ENCODE data around the gene CHN2. TPM values are rescaled to one million over a fixed set of nuclear protein-coding genes. Genes with fewer than 3 reads are reported as not detected.

The CHN2 gene
- total RNA-seq, 1 experiment from 2014 or later, result not detected

DNA sequence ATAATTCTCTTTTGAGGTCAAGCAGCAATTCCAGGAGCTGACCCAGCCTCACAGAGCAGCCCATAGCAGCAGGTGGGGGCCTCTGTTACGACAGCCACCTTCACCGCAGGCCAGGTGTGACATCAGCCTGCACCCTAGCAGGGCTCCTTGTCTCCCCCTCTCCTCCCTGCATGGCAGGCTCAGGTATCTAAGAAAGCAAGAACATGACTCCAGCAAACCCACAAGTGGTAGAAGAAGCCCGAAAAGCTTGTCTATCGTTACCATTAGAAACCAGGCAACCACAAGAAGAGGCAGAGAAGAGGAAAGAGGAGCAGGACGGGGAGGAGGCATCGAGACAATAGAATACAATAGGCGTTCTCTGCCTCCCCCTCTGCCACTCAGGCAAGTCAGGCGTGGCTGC, 265.0 kb downstream of the CHN2 start:
- no TSS peak for BruUV-seq (replicated peaks)
- H3F3A ChIP-seq (ENCODE audit: insufficient read depth, low read depth), result no peaks in the 10 kb centered on the region
- intact Hi-C loops (cut with micrococcal nuclease; ENCODE audit: unreplicated experiment), result no loop called here
- H3K4me1 ChIP-seq (replicated peaks; ENCODE audit: insufficient read depth), result 0 out of 2 replicates have a peak, but pooled peaks cover 4% of the 10 kb centered on the region
- TF ChIP-seq EZH2 (IDR thresholded peaks at IDR 0.05; ENCODE audit: low read depth), result no peak
- TF ChIP-seq, protein P1, sequence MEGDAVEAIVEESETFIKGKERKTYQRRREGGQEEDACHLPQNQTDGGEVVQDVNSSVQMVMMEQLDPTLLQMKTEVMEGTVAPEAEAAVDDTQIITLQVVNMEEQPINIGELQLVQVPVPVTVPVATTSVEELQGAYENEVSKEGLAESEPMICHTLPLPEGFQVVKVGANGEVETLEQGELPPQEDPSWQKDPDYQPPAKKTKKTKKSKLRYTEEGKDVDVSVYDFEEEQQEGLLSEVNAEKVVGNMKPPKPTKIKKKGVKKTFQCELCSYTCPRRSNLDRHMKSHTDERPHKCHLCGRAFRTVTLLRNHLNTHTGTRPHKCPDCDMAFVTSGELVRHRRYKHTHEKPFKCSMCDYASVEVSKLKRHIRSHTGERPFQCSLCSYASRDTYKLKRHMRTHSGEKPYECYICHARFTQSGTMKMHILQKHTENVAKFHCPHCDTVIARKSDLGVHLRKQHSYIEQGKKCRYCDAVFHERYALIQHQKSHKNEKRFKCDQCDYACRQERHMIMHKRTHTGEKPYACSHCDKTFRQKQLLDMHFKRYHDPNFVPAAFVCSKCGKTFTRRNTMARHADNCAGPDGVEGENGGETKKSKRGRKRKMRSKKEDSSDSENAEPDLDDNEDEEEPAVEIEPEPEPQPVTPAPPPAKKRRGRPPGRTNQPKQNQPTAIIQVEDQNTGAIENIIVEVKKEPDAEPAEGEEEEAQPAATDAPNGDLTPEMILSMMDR (conservative IDR thresholded peaks at IDR 0.05), result no peak
- H3K4me2 ChIP-seq, result no peak overlapping the region
- no peaks in the 10 kb centered on the region for H3K79me2 ChIP-seq (ENCODE audit: low read depth)
- H3K27ac ChIP-seq, result no peak overlapping the region
- H3K4me3 ChIP-seq, result no peak overlapping the region
- no peaks in the 10 kb centered on the region for H3K9me2 ChIP-seq (ENCODE audit: insufficient read depth)
- ChIA-PET POLR2A (ENCODE audit: unreplicated experiment) (no interaction called here), CTCF (no interaction called here)
- H2AFZ ChIP-seq, result no peak overlapping the region
- no peaks in the 10 kb centered on the region for H3K36me3 ChIP-seq (ENCODE audit: low read depth)
- no peaks in the 10 kb centered on the region for H4K20me1 ChIP-seq (ENCODE audit: insufficient read depth)
- H3K27me3 ChIP-seq (ENCODE audit: insufficient read depth, low read depth), result no peaks in the 10 kb centered on the region; the same call in 1 of the 2 replicates
- no peaks in the 10 kb centered on the region for H3K9me3 ChIP-seq (ENCODE audit: insufficient read depth, low read depth)
- DNase-seq, result no peak

DNA sequence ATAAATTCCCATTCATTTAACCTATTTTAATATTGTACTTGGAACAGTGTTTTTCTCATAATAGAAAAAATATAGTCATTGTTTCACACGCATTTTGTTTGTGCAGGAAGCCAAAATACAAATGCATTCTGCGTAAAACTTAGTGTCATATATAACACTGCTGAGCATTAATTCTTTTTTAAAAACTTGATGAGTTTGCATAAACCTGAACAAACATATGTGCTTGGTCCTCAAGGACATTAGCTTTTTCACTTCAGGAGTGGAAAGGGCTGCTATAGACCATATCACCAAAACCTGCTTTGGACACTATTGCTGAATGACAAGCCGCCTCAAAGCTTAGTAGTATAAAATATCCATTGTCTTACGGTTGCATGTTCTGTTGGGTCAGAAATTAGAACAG, 267.4 kb downstream of the CHN2 start:
- POLR2A ChIA-PET (ENCODE audit: unreplicated experiment), result interaction anchor here (0.6 kb wide), 1 partner anchor 629 kb away, joined by 10 read pairs; no protein-coding TSS in a partner anchor
- H2AFZ ChIP-seq, result no peak overlapping the region
- H3K36me3 ChIP-seq (ENCODE audit: low read depth), result no peaks in the 10 kb centered on the region
- H3K4me2 ChIP-seq, result no peak overlapping the region
- no peak overlapping the region for H3K4me3 ChIP-seq
- no peak for DNase-seq
- H3K27me3 ChIP-seq (ENCODE audit: insufficient read depth, low read depth), result no peaks in the 10 kb centered on the region; the same call in 1 of the 2 replicates
- H3F3A ChIP-seq (ENCODE audit: insufficient read depth, low read depth), result no peaks in the 10 kb centered on the region
- CTCF ChIA-PET, result no interaction called here
- 0 out of 2 replicates have a peak, but pooled peaks cover 4% of the 10 kb centered on the region for H3K4me1 ChIP-seq (replicated peaks; ENCODE audit: insufficient read depth)
- no TSS peak for BruUV-seq (replicated peaks)
- no peak for TF ChIP-seq EZH2 (IDR thresholded peaks at IDR 0.05; ENCODE audit: low read depth)
- TF ChIP-seq, protein P1 (conservative IDR thresholded peaks at IDR 0.05), result no peak
- intact Hi-C loops (cut with micrococcal nuclease; ENCODE audit: unreplicated experiment), result no loop called here
- no peaks in the 10 kb centered on the region for H3K9me2 ChIP-seq (ENCODE audit: insufficient read depth)
- H4K20me1 ChIP-seq (ENCODE audit: insufficient read depth), result no peaks in the 10 kb centered on the region
- H3K9me3 ChIP-seq (ENCODE audit: insufficient read depth, low read depth), result no peaks in the 10 kb centered on the region
- H3K79me2 ChIP-seq (ENCODE audit: low read depth), result no peaks in the 10 kb centered on the region
- H3K27ac ChIP-seq, result no peak overlapping the region

DNA sequence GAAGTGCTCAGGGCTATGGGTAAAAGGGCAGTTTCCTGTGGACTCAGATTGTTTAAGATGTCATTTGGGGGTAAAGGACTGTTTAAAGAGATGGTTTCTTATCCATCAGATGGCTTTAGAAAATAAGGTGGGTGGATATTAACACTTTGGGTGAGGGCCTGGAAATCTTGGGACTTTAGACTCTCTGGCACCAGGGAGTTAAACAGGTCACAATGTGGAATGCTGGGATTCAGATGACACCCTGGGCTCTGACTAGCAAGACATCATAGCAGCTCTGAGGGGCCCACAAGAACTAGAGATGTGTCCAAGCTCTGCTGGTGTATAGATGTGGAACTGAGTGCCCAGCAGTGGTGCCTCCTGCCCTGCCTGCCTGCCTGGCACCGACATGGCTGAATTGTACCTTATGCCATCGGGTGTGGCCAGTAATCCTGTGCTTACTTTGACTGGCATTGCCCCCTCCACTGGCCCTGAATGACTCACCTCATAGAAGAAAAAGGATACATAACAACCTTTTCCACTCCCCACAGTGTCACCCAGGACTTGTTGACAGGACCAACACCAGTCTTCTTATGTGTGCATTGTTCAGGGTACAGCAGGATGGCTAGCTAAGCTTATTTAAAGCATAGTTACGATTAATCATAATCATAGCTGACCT, 269.1 kb downstream of the CHN2 start:
- intact Hi-C loops (cut with micrococcal nuclease; ENCODE audit: unreplicated experiment), result no loop called here
- H3K4me1 ChIP-seq (replicated peaks; ENCODE audit: insufficient read depth), result 0 out of 2 replicates have a peak, but pooled peaks cover 4% of the 10 kb centered on the region
- H3K27me3 ChIP-seq (ENCODE audit: insufficient read depth, low read depth), result no peaks in the 10 kb centered on the region; the same call in 1 of the 2 replicates
- H3F3A ChIP-seq (ENCODE audit: insufficient read depth, low read depth), result no peaks in the 10 kb centered on the region
- ChIA-PET POLR2A (ENCODE audit: unreplicated experiment) (no interaction called here), CTCF (no interaction called here)
- no peaks in the 10 kb centered on the region for H3K9me2 ChIP-seq (ENCODE audit: insufficient read depth)
- BruUV-seq (replicated peaks), result no TSS peak
- H3K9me3 ChIP-seq (ENCODE audit: insufficient read depth, low read depth), result no peaks in the 10 kb centered on the region
- no peak overlapping the region for H3K4me3 ChIP-seq
- no peak overlapping the region for H2AFZ ChIP-seq
- DNase-seq, result no peak
- no peak overlapping the region for H3K4me2 ChIP-seq
- H3K36me3 ChIP-seq (ENCODE audit: low read depth), result no peaks in the 10 kb centered on the region
- TF ChIP-seq EZH2 (IDR thresholded peaks at IDR 0.05; ENCODE audit: low read depth), result no peak
- TF ChIP-seq, protein P1 (conservative IDR thresholded peaks at IDR 0.05), result no peak
- no peak overlapping the region for H3K27ac ChIP-seq
- H4K20me1 ChIP-seq (ENCODE audit: insufficient read depth), result no peaks in the 10 kb centered on the region
- H3K79me2 ChIP-seq (ENCODE audit: low read depth), result no peaks in the 10 kb centered on the region

Data from PC-9 (cell line).